C4-2B (cell line): Measurements from ENCODE around the gene CAMK1G.

Source experiments
- H3K27ac ChIP-seq: fragments of 450-650 bp; 2 replicates; pipeline ENCODE4 v1.5.1; 2017
- CTCF ChIP-seq: fragments of 450-650 bp; conservative IDR thresholded peaks from 2 replicates; pipeline ENCODE4 v1.5.1; 2017; ENCODE audit warnings: mild to moderate bottlenecking
- ZFX ChIP-seq: fragments of 450-650 bp; IDR thresholded peaks from 2 replicates; pipeline ENCODE4 v1.6.1; 2017

CAMK1G gene

GRCh38 chr1:209617047-209617673 is 33.6 kb downstream of the CAMK1G start:
- TF ChIP-seq CTCF (no peak), ZFX (no peak)
- no peak overlapping the region for H3K27ac ChIP-seq

GRCh38 chr1:209617755-209618154 is 34.2 kb downstream of the CAMK1G start:
- H3K27ac ChIP-seq: no peak overlapping the region
- TF ChIP-seq ZFX (no peak), CTCF (no peak)

- no peak for TF ChIP-seq ZFX
- no peak for TF ChIP-seq CTCF
- H3K27ac ChIP-seq: no peak overlapping the region
Measured at GRCh38 chr1:209618291-209618690, 34.8 kb downstream of the CAMK1G start.

GRCh38 chr1:209618756-209619420 is 35.4 kb downstream of the CAMK1G start:
- H3K27ac ChIP-seq: no peak overlapping the region
- no peak for TF ChIP-seq ZFX
- no peak for TF ChIP-seq CTCF

- H3K27ac ChIP-seq: no peak overlapping the region
Measured at GRCh38 chr1:209619696-209620486, 36.4 kb downstream of the CAMK1G start.

GRCh38 chr1:209620487-209620884 is 37.0 kb downstream of the CAMK1G start:
- H3K27ac ChIP-seq: no peak overlapping the region
- no peak for TF ChIP-seq ZFX
- TF ChIP-seq CTCF: no peak

More at GRCh38 chr1:209619696-209620486, 36.4 kb downstream of the CAMK1G start:
- TF ChIP-seq ZFX: no peak
- no peak for TF ChIP-seq CTCF

GRCh38 chr1:209621286-209621685 is 37.8 kb downstream of the CAMK1G start:
- no peak for TF ChIP-seq CTCF
- TF ChIP-seq ZFX: no peak
- no peak overlapping the region for H3K27ac ChIP-seq
